Activated CD4-positive, alpha-beta T cell treated with anti-CD3 and anti-CD28 coated beads, Interleukin-2, amount 10 ng/mL, durations not matched to agents 24 days and 14 days (primary cell): ENCODE results near the gene MYB. TPM values are rescaled to one million over a fixed set of nuclear protein-coding genes. Genes with fewer than 3 reads are reported as not detected.
A peak's percentile ranks its signal among the peaks of the same experiment; 100 is the strongest.

Experiments used
- DNase-seq: peaks from one replicate; pipeline ENCODE4 v3.0.0; 2022
- H3K27ac Mint-ChIP-seq: one replicate; pipeline ENCODE4 v1.8.0; 2022; ENCODE audit warnings: mild to moderate bottlenecking, mixed read lengths
- H3K27me3 Mint-ChIP-seq: one replicate; pipeline ENCODE4 v1.8.0; 2022; ENCODE audit warnings: mixed read lengths
- H3K36me3 Mint-ChIP-seq: one replicate; pipeline ENCODE4 v1.8.0; 2022; ENCODE audit warnings: low read depth, mild to moderate bottlenecking, mixed read lengths
- H3K4me1 Mint-ChIP-seq: one replicate; pipeline ENCODE4 v1.8.0; 2021; ENCODE audit warnings: mixed read lengths
- H3K4me3 Mint-ChIP-seq: one replicate; pipeline ENCODE4 v1.8.0; 2022; ENCODE audit warnings: mild to moderate bottlenecking, moderate library complexity, mixed read lengths
- H3K9me3 Mint-ChIP-seq: one replicate; pipeline ENCODE4 v1.8.0; 2021; ENCODE audit warnings: mixed read lengths
- intact Hi-C: fragments of 100-400 bp; cut with micrococcal nuclease; formaldehyde crosslinking; loops from one replicate; pipeline ENCODE4 v1.15.1; 2023
- total RNA-seq: library from RNA; stranded (reverse); gene quantifications from 2 replicates; pipeline ENCODE4 v1.2.3, GENCODE V29; 2022

The MYB gene
- total RNA-seq, 1 donor from 2014 or later = 44.2 TPM

DNA sequence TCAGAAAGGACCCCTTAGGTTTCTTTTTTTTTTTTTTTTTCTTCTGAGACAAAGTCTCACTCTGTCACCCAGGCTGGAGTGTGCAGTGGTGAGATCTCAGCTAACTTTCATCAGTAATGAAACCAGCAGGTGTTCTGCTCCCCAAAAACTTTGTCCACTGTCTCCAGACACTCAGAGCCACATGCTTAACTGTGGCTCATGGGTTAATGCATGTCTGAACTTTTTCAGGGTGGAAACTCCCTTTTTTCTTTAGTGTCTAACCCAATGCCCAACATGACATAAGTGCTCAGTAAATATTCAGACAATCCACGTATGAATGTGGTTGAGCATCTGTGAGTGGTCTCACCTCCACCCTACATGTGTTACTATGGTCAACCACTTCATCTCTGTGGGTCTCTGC, 45.4 kb downstream of the MYB start:
- no peaks in the 10 kb centered on the region for H3K9me3 Mint-ChIP-seq
- no peak for DNase-seq
- H3K4me1 Mint-ChIP-seq = peaks cover 22% of the 10 kb centered on the region
- no peak overlapping the region for H3K4me3 Mint-ChIP-seq
- H3K36me3 Mint-ChIP-seq = peaks cover 9% of the 10 kb centered on the region
- H3K27ac Mint-ChIP-seq = no peak overlapping the region
- no peaks in the 10 kb centered on the region for H3K27me3 Mint-ChIP-seq
- intact Hi-C loops = no loop called here

DNA sequence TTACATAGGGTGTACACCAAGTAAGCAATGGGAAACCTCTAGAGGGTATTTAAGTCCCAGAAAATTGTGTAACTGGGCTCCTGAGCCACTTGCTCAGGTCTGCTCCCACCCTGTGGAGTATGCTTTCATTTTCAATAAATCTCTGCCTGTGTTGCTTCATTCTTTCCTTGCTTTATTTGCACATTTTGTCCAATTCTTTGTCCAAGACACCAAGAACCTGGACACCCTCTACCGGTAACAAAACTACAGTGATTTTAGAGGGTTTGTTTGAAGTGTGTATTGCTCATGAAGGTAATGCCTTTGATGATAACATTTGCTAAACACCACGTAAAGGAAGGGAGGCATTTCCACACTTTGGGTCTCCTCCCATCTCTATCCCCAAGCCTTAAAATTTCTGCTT, 46.2 kb downstream of the MYB start:
- Mint-ChIP-seq H3K27ac (no peak overlapping the region), H3K4me3 (no peak overlapping the region), H3K36me3 (peaks cover 6% of the 10 kb centered on the region), H3K9me3 (no peaks in the 10 kb centered on the region), H3K27me3 (no peaks in the 10 kb centered on the region), H3K4me1 (peaks cover 25% of the 10 kb centered on the region)
- no peak for DNase-seq
- intact Hi-C loops = no loop called here

DNA sequence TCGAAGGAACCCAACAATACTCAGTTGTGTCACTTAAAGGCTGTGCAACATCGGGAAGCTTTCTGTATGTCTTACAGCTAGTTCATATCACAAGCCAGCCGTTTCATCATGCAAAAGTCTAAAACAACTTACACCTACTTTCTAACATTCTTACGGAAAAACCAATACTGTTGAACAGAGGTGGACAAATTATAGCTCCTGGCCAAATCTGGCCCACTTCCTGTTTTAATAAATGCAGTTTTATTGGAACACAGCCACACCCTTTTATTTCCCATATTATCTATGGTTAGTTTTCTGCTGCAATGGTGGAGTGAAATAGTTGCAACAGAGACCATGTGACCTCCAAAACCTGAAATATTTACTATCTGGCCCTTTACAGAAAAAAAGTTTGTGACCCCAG, 46.6 kb downstream of the MYB start:
- intact Hi-C loops = no loop called here
- no peaks in the 10 kb centered on the region for H3K9me3 Mint-ChIP-seq
- no peaks in the 10 kb centered on the region for H3K27me3 Mint-ChIP-seq
- DNase-seq = no peak
- peaks cover 4% of the 10 kb centered on the region for H3K36me3 Mint-ChIP-seq
- no peak overlapping the region for H3K27ac Mint-ChIP-seq
- H3K4me1 Mint-ChIP-seq = peaks cover 24% of the 10 kb centered on the region
- H3K4me3 Mint-ChIP-seq = no peak overlapping the region

DNA sequence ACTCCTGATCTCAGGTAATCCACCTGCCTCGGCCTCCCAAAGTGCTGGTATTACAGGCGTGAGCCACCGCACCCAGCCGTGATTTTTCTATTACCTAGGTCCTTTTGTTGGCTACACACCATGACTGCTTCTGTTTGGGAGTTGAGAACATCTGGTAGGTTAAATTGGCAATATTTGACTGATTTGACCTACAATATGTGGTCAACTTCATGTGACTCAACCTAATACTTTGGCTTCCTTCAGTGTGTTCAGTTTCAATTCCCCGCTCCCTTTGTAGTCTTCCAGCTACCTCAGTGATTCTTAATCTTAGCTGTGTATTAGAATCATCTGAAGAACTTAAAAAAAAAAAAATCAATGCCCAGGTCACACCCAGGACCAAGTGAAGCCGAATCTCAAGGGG, 47.4 kb downstream of the MYB start:
- intact Hi-C loops = no loop called here
- Mint-ChIP-seq H3K4me3 (no peak overlapping the region), H3K27ac (no peak overlapping the region), H3K4me1 (peaks cover 22% of the 10 kb centered on the region), H3K36me3 (peaks cover 2% of the 10 kb centered on the region), H3K9me3 (no peaks in the 10 kb centered on the region), H3K27me3 (no peaks in the 10 kb centered on the region)
- DNase-seq = no peak

DNA sequence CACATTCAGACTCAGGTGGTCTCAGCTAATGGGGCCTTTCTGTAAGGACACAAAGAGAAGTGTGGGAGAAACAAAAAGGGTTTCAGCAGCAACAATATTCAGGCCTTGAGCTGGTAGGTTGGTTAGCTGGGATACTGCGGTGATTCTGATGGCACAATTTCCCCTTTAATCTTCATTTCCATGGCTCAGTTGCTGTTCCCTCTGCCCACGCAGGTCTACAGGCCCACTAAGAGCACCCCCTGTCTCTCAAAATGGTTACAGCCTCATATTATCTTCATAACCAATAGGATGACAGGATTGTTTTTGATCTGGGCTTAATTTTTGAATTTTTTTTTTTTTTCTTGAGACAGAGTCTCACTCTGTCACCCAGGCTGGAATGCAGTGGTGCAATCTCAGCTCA, 48.9 kb downstream of the MYB start:
- H3K27me3 Mint-ChIP-seq = no peaks in the 10 kb centered on the region
- DNase-seq = no peak
- H3K27ac Mint-ChIP-seq = no peak overlapping the region
- H3K9me3 Mint-ChIP-seq = no peaks in the 10 kb centered on the region
- no peak overlapping the region for H3K4me3 Mint-ChIP-seq
- H3K36me3 Mint-ChIP-seq = no peaks in the 10 kb centered on the region
- intact Hi-C loops = no loop called here
- H3K4me1 Mint-ChIP-seq = peaks cover 24% of the 10 kb centered on the region

DNA sequence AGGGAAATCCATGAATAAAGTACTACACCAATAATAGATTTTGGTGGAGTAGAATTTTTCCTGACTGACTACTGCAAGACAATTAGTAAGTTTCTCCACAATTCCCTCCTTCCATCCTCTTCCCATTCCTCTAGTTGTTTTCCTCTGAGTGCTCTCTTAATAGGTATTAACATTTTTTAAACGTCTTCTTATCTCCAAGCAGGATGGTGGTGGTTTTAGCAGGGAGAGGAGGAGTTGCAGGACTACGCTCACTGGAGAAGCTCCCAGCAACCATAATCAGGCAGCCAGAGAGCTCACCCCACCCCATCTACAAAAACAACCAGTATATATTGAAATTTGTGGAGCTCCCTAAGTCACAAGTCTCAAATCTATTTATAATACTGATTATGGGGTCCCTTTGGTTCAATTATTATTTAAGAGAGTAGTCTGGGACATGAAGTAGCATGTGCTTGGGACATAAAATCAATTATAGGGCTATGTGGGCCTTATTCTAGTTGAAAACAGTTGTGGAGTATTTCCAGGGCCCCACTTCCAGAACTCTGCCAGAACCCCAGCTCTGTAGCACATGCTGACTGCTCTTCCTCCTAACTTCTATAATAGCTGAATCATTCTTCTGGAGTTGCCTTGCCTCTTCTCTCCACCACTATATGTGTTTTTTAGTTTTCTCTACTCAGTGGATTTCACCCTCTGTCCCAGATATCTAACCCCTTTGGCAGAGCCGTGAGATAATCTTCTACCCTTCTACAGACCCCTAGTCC, 49.8 kb downstream of the MYB start:
- DNase-seq = no peak
- Mint-ChIP-seq H3K4me3 (no peak overlapping the region), H3K36me3 (no peaks in the 10 kb centered on the region), H3K4me1 (peaks cover 25% of the 10 kb centered on the region), H3K27ac (peak overlapping the region; percentile 46), H3K27me3 (no peaks in the 10 kb centered on the region), H3K9me3 (no peaks in the 10 kb centered on the region)
- intact Hi-C loops = no loop called here

DNA sequence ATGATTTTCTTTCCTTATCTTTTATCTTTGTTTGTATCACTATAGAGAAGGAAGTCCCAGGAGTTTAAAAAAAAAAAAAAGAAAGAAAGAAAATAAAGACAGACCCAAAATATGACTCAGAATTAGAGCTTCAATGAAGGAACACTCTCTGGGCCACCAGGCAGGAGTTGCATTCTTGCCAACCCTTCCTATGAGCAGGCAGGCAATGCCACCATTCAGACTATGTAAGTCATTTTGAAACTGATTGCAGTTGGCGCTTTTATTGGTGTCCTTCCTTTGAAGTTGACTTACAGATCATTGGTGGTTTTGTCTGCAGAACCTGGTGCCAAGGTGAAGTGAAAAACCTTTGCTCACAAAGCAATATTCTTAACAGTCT, 50.3 kb downstream of the MYB start:
- H3K9me3 Mint-ChIP-seq = no peaks in the 10 kb centered on the region
- intact Hi-C loops = no loop called here
- no peaks in the 10 kb centered on the region for H3K27me3 Mint-ChIP-seq
- H3K27ac Mint-ChIP-seq = peak overlapping the region; percentile 46
- H3K4me1 Mint-ChIP-seq = peaks cover 30% of the 10 kb centered on the region
- no peak overlapping the region for H3K4me3 Mint-ChIP-seq
- H3K36me3 Mint-ChIP-seq = no peaks in the 10 kb centered on the region
- DNase-seq = peak; percentile 66

DNA sequence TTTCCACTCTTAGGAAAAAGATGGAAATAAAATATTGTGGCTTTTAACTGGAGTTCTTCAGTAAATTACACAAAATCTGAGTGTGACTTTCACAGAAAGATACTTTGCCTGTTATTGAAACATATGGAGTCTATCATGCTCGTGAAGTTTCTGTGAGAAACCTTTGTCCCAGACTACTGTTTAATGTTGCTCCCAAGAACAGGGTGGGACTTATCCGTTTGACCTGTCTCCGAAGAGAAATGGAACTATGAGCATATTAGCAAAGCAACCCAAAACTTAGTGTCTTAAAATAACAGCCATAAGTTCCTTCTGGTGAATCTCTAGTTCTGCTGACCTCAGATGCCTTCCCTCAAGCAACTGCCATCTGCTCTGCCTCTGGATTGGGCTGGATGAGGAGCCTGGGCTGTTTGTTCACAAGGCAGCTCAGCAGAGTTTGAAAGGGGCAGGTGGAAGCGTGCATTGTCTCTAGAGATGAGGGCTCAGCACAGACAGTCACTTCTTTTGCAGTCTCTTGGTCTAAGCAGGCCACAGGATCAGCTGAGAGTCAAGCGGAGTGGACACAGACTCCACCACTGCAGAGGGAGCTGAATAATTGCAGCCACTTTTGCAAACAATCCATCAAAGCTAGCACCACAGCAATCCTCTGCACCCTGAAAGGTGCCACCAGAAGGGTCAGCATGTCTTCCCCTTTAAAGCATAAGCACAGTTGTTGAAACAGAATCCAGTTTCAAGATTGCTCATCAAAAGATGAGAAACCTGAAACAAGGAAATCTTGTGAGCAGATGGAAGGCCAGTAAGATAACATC, 52.8 kb downstream of the MYB start:
- Mint-ChIP-seq H3K4me3 (no peak overlapping the region), H3K4me1 (peaks cover 27% of the 10 kb centered on the region), H3K36me3 (no peaks in the 10 kb centered on the region), H3K9me3 (no peaks in the 10 kb centered on the region), H3K27me3 (peaks cover 1% of the 10 kb centered on the region), H3K27ac (no peak overlapping the region)
- DNase-seq = no peak
- intact Hi-C loops = no loop called here

DNA sequence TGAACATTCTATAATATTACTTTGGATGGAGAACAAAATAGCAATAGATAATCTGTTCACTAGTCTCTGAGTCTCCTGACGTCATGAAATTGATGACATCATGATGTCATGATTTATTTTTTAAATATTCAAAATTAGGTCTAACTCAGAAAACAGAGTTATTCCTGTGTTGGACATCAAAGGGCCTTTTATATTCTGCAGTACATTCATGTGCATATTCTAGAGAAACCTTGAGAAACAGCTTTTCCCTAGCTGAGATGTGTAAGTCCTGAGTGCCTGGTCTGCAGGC, 53.3 kb downstream of the MYB start:
- no peak for DNase-seq
- Mint-ChIP-seq H3K9me3 (no peaks in the 10 kb centered on the region), H3K27me3 (peaks cover 4% of the 10 kb centered on the region), H3K36me3 (no peaks in the 10 kb centered on the region), H3K4me1 (peaks cover 27% of the 10 kb centered on the region), H3K4me3 (no peak overlapping the region), H3K27ac (no peak overlapping the region)
- intact Hi-C loops = no loop called here

DNA sequence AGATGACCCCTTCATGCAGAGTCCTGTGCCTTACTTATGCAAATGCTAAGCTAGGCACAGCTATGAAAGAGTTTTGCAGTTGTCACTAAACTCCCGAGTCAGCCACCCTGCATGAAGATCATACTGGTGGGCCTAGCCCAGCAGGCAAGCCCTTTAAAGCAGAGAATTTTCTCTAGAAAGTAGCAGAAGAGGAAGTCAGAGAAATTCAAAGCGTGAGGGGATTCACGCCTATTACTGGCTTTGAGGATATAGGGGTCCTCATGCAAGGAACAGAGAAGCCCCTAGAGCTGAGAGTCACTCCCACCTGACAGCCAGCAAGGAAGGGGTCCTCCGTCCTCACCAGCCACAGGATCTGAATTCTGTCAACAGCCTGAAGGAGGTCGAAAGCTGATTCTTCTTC, 54.6 kb downstream of the MYB start:
- Mint-ChIP-seq H3K27ac (no peak overlapping the region), H3K36me3 (no peaks in the 10 kb centered on the region), H3K4me3 (no peak overlapping the region), H3K9me3 (no peaks in the 10 kb centered on the region), H3K4me1 (peaks cover 27% of the 10 kb centered on the region), H3K27me3 (peaks cover 4% of the 10 kb centered on the region)
- intact Hi-C loops = no loop called here
- no peak for DNase-seq

DNA sequence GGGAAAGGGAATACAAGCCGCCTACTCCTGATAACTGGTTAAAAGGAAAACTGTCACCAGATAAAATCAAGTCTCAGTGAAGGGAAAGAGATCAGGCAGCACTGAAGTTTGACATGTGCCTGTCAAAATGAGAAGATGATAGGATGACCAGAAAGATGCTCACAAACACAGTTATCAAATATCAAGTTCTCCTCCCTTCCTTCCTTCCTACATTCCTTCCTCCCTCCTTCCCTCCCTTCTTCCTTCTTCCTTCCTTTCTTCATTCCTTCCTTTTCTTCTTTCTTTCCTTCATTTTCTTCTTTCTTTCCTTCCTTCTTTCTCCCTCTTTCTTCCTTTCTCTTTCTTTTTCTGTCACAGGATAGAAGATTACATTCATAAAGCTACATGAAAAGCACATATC, 55.2 kb downstream of the MYB start:
- H3K4me1 Mint-ChIP-seq = peaks cover 25% of the 10 kb centered on the region
- no peaks in the 10 kb centered on the region for H3K9me3 Mint-ChIP-seq
- no peak for DNase-seq
- peaks cover 4% of the 10 kb centered on the region for H3K27me3 Mint-ChIP-seq
- H3K4me3 Mint-ChIP-seq = no peak overlapping the region
- no peaks in the 10 kb centered on the region for H3K36me3 Mint-ChIP-seq
- no peak overlapping the region for H3K27ac Mint-ChIP-seq
- intact Hi-C loops = no loop called here

DNA sequence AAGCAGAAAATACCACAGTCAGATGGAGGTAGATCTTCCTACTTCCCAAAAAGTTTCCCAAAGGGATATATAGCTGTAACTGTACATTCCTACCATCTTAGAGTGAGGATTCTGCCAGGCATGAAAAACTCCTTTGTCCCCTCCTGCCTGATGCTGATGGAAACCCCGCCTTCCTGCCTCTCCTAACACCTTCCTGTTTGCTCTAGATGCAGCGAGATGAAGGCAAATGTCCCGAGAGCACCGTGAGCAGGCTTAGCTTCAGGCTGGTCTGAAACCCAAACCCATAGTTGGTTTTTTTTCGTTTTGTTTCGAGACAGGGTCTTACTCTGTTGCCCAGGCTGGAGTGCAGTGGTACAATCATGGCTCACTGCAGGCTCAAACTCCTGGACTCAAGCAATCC, 55.6 kb downstream of the MYB start:
- H3K4me1 Mint-ChIP-seq = peaks cover 22% of the 10 kb centered on the region
- no peak overlapping the region for H3K27ac Mint-ChIP-seq
- H3K36me3 Mint-ChIP-seq = no peaks in the 10 kb centered on the region
- DNase-seq = peak; percentile 70
- H3K4me3 Mint-ChIP-seq = peak overlapping the region; percentile 22
- intact Hi-C loops = no loop called here
- H3K27me3 Mint-ChIP-seq = peaks cover 4% of the 10 kb centered on the region
- H3K9me3 Mint-ChIP-seq = no peaks in the 10 kb centered on the region

DNA sequence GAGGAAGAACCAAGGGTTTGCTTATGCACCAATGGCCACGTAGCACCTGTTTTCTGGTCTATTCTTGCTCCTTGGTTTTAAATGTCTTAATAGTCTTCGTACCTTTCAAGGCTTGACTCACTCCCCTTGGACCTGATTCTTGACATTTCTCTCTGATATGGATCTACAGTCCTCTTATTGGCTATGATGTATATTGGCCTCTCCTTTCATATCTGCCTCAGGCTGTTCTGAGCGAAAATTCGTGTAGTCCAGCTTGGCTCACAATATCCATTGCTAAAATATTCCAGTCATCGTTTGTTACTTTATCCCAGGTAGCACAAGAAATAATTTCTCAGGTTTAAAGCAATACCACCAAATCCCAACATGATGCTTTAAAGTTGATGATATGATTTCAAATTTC, 59.6 kb downstream of the MYB start:
- H3K9me3 Mint-ChIP-seq = no peaks in the 10 kb centered on the region
- no peak overlapping the region for H3K4me3 Mint-ChIP-seq
- intact Hi-C loops = no loop called here
- peaks cover 4% of the 10 kb centered on the region for H3K27me3 Mint-ChIP-seq
- H3K4me1 Mint-ChIP-seq = peaks cover 13% of the 10 kb centered on the region
- DNase-seq = no peak
- no peak overlapping the region for H3K27ac Mint-ChIP-seq
- H3K36me3 Mint-ChIP-seq = no peaks in the 10 kb centered on the region

DNA sequence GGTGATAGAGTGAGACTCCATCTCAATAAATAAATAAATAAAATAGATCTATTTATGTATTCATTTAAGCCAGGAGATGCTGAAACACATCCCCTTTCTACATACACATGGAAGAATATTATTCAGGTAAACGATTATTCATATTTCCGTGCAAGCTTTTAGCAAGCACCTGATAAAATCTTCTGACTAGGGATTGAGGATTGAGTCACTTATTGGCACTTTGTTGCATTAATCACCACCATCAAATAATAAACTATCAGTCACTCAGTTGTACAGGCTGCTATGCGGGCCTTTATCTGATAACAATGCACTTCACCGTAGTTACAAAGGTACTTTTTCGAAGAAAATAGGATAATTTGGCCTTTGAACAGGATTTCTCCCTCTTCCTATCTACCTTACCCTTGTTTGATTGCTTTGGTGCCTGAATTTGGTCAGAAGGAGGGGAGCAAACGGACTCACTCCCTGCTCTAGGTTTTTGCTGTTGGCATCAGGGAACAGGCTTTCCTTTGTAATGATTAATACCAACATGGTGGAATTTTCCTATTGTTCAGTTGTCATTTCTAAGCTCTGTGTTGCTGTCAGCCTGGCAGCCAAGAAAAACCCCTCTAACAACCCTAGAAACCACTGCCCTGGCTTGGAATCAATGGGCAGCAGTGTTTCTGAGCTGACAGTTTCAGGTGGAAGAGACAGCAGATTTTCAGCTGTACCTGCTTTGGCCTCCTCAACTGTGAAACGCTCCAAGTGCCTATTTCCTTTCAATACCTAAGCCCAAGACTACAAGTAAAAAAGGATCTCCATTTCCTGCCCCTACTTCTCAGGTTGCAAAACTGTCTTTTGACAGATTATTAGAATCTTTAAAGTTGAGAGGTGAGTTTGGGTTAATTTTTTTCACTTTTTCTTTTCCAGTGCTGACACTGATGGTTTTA, 63.0 kb downstream of the MYB start:
- H3K9me3 Mint-ChIP-seq = no peaks in the 10 kb centered on the region
- H3K4me3 Mint-ChIP-seq = no peak overlapping the region
- peaks cover under 1% of the 10 kb centered on the region for H3K27me3 Mint-ChIP-seq
- no peaks in the 10 kb centered on the region for H3K36me3 Mint-ChIP-seq
- DNase-seq = no peak
- peaks cover 4% of the 10 kb centered on the region for H3K4me1 Mint-ChIP-seq
- intact Hi-C loops = no loop called here
- no peak overlapping the region for H3K27ac Mint-ChIP-seq
